Panc1 (cell line): ENCODE measurements around the gene TMEM108. TPM values are rescaled to one million over a fixed set of nuclear protein-coding genes. Genes with fewer than 3 reads are reported as not detected.
"Not testable (repeated sequence)": the region's sequence is repeated elsewhere in the genome, so short reads cannot be mapped to it uniquely, and the experiment has no call there.

Source experiments
- ATAC-seq: fragments of 200-7000 bp; cut with Tn5 transposase; 2 replicates; pipeline ENCODE4 v1.9.1; 2020; ENCODE audit warnings: mild to moderate bottlenecking, moderate library complexity
- BruUV-seq: library from RNA; stranded (reverse); fragments of 400-500 nt; replicated peaks from 2 replicates; lab custom pipeline; 2021; lab: Mats Ljungman, UMichigan
- CTCF ChIA-PET: fragments of 300-600 bp; sonication (Branson Sonifier 250); formaldehyde crosslinking; loops from one replicate; lab custom pipeline; 2022; ENCODE audit warnings: antibody characterized with exemption; lab: Charles Lee
- POLR2A ChIA-PET: fragments of 300-600 bp; sonication (Branson Sonifier 250); formaldehyde crosslinking; loops from one replicate; lab custom pipeline; 2022; ENCODE audit warnings: antibody characterized with exemption; lab: Charles Lee
- DNase-seq: peaks from one replicate; pipeline ENCODE4 v3.0.0-alpha.2; 2010; ENCODE audit warnings: low read depth, low spot score
- H3K27ac ChIP-seq: 2 replicates; pipeline ENCODE4 v1.5.1; 2011; ENCODE audit warnings: mild to moderate bottlenecking, low read length, inconsistent platforms
- H3K27me3 ChIP-seq: fragments of 200-500 bp; sonication (Bioruptor generic); 2 replicates; pipeline ENCODE4 v1.6.0; 2014; ENCODE audit warnings: low read length, inconsistent platforms; ENCODE audit not compliant: control insufficient read depth, insufficient read depth
- H3K36me3 ChIP-seq: fragments of 200-500 bp; sonication (Bioruptor generic); 2 replicates; pipeline ENCODE4 v1.5.1; 2014; ENCODE audit warnings: inconsistent platforms, mild to moderate bottlenecking, low read length, moderate library complexity; ENCODE audit not compliant: control insufficient read depth, insufficient read depth
- H3K4me1 ChIP-seq: 2 replicates; pipeline ENCODE4 v1.5.1; 2011; ENCODE audit warnings: inconsistent platforms, mild to moderate bottlenecking, low read length, moderate library complexity; ENCODE audit not compliant: control insufficient read depth, insufficient read depth
- H3K4me3 ChIP-seq, 2 experiments: 2 replicates each; pipeline ENCODE4 v1.5.1; 2011 to 2012; ENCODE audit warnings: low read depth in 2 of 2, low read length in 2 of 2, mild to moderate bottlenecking in 2 of 2, inconsistent platforms in 1 of 2, moderate library complexity in 1 of 2
- H3K9me3 ChIP-seq: fragments of 200-500 bp; sonication (Bioruptor generic); 2 replicates; pipeline ENCODE4 v1.5.1; 2014; ENCODE audit warnings: low read depth, mild to moderate bottlenecking, inconsistent platforms, low read length, moderate library complexity; ENCODE audit not compliant: control insufficient read depth, insufficient read depth
- POLR2AphosphoS5 ChIP-seq: IDR thresholded peaks from 2 replicates; pipeline ENCODE4 v1.6.1; 2012; ENCODE audit warnings: mild to moderate bottlenecking, low read depth, low read length, moderate library complexity
- SIN3A ChIP-seq: IDR thresholded peaks from 2 replicates; pipeline ENCODE4 v1.6.1; 2012; ENCODE audit warnings: low read depth, mild to moderate bottlenecking, low read length, moderate library complexity, borderline replicate concordance; ENCODE audit not compliant: insufficient read depth
- TCF7L2 ChIP-seq: IDR thresholded peaks from 2 replicates; pipeline ENCODE4 v1.6.1; 2011; ENCODE audit warnings: mild to moderate bottlenecking, low read depth, low read length, inconsistent platforms
- in situ Hi-C: cut with HindIII; loops from 2 replicates; pipeline ENCODE4 v1.10.0; 2016; ENCODE audit warnings: low sequenced_read_pairs, low pct_unique_long_range_greater_than_20kb
- intact Hi-C: fragments of 100-400 bp; cut with micrococcal nuclease; formaldehyde crosslinking; loops from one replicate; pipeline ENCODE4 v1.10.0; 2022; ENCODE audit not compliant: unreplicated experiment
- total RNA-seq: library from RNA; stranded (reverse); gene quantifications from one replicate; pipeline ENCODE4 v1.2.1, GENCODE V29; 2021; ENCODE audit not compliant: unreplicated experiment
- TF ChIP-seq, protein P1 (sequence below): fragments of 450-650 bp; IDR thresholded peaks from 2 replicates; pipeline ENCODE4 v1.5.1; 2017; ENCODE audit warnings: mild to moderate bottlenecking
- TF ChIP-seq, protein P2 (sequence below), 2 experiments: IDR thresholded peaks; 2 replicates each; pipeline ENCODE4 v1.6.1; 2011 to 2012; ENCODE audit warnings: low read depth in 2 of 2, control low read depth in 1 of 2, low read length in 1 of 2, mild to moderate bottlenecking in 1 of 2, moderate library complexity in 1 of 2; ENCODE audit not compliant: insufficient read depth in 1 of 2

The TMEM108 gene
- total RNA-seq, 1 experiment from 2014 or later = 0.41 TPM

DNA sequence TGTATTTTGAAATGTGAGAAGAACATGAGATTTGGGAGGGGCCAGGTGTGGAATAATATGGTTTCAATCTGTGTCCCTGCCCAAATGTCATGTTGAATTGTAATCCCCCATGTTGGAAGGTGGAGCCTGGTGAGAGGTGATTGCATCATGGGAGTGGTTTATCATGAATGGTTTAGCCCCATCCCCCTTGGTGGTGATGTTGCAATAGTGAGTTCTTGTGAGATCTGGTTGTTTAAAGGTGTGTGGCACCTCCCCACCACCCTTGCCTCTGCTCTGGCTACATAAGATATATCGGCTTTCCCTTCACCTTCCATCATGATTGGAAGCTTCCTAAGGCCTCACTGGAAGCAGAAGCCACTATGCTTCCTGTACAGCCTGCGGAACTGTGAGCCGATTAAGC lies 23.9 kb upstream of the TMEM108 start:
- intact Hi-C loops (no loop called here), in situ Hi-C loops (no loop called here)
- Histone ChIP-seq H3K27me3 (no peaks in the 10 kb centered on the region), H3K4me1 (no peaks in the 10 kb centered on the region), H3K4me3 (no peak overlapping the region), H3K36me3 (no peaks in the 10 kb centered on the region), H3K27ac (no peak overlapping the region), H3K9me3 (no peaks in the 10 kb centered on the region)
- POLR2A ChIA-PET = no interaction called here
- TF ChIP-seq SIN3A (no peak), POLR2AphosphoS5 (no peak), TCF7L2 (no peak)
- TF ChIP-seq, protein P1, sequence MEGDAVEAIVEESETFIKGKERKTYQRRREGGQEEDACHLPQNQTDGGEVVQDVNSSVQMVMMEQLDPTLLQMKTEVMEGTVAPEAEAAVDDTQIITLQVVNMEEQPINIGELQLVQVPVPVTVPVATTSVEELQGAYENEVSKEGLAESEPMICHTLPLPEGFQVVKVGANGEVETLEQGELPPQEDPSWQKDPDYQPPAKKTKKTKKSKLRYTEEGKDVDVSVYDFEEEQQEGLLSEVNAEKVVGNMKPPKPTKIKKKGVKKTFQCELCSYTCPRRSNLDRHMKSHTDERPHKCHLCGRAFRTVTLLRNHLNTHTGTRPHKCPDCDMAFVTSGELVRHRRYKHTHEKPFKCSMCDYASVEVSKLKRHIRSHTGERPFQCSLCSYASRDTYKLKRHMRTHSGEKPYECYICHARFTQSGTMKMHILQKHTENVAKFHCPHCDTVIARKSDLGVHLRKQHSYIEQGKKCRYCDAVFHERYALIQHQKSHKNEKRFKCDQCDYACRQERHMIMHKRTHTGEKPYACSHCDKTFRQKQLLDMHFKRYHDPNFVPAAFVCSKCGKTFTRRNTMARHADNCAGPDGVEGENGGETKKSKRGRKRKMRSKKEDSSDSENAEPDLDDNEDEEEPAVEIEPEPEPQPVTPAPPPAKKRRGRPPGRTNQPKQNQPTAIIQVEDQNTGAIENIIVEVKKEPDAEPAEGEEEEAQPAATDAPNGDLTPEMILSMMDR = no peak
- TF ChIP-seq, protein P2, sequence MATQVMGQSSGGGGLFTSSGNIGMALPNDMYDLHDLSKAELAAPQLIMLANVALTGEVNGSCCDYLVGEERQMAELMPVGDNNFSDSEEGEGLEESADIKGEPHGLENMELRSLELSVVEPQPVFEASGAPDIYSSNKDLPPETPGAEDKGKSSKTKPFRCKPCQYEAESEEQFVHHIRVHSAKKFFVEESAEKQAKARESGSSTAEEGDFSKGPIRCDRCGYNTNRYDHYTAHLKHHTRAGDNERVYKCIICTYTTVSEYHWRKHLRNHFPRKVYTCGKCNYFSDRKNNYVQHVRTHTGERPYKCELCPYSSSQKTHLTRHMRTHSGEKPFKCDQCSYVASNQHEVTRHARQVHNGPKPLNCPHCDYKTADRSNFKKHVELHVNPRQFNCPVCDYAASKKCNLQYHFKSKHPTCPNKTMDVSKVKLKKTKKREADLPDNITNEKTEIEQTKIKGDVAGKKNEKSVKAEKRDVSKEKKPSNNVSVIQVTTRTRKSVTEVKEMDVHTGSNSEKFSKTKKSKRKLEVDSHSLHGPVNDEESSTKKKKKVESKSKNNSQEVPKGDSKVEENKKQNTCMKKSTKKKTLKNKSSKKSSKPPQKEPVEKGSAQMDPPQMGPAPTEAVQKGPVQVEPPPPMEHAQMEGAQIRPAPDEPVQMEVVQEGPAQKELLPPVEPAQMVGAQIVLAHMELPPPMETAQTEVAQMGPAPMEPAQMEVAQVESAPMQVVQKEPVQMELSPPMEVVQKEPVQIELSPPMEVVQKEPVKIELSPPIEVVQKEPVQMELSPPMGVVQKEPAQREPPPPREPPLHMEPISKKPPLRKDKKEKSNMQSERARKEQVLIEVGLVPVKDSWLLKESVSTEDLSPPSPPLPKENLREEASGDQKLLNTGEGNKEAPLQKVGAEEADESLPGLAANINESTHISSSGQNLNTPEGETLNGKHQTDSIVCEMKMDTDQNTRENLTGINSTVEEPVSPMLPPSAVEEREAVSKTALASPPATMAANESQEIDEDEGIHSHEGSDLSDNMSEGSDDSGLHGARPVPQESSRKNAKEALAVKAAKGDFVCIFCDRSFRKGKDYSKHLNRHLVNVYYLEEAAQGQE (IDR thresholded peaks at IDR 0.05; ENCODE audit: insufficient read depth in 1 of 2, low read depth in 2 of 2, low read length in 1 of 2) = no peak
- DNase-seq (no peak), ATAC-seq (no peak)
- BruUV-seq = no TSS peak
- CTCF ChIA-PET = no interaction called here

DNA sequence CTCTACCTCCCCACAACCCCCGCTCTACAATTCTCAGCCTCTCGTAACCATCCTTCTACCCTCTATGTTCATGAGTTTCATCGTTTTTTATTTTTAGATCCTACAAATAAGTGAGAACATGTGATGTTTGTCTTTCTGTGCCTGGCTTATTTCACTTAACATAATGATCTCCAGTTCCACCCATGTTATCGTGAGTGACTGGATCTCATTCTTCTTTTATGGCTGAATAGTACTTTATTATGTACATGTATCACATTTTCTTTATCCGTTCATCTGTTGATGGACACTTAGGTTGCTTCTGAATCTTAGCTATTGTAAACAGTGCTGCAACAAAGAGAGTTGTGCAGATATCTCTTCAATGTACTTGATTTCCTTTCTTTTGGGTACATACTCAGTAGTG lies 22.6 kb upstream of the TMEM108 start:
- CTCF ChIA-PET, H3K9me3 ChIP-seq, in situ Hi-C loops, H3K27me3 ChIP-seq, intact Hi-C loops, H3K27ac ChIP-seq, POLR2A ChIA-PET, H3K4me3 ChIP-seq, ATAC-seq, DNase-seq, H3K4me1 ChIP-seq, BruUV-seq, H3K36me3 ChIP-seq: not testable (repeated sequence)

DNA sequence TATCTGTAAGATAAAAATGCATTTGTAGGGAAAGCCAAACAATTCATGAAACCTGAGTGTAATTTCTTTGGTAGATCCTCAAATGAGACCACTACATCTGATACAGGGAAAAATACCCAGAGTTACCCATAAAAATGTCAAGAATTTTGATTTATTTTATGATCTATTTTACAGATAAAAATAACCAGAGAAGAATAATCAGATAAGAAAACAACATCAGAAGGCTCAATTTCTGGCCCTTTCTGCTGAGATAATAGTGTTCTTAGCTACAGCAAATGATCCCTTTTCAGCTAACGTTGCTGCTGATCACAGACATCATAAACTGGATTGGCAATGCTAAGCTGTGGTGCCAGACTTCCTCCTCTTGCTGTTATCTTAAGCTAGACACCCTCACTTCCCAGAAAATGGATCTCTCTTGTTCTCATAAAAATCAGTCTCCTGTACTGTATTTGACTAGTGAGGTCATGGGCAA lies 21.3 kb upstream of the TMEM108 start:
- no peaks in the 10 kb centered on the region for H3K9me3 ChIP-seq
- DNase-seq = no peak
- H3K27ac ChIP-seq = no peak overlapping the region
- ChIA-PET CTCF (no interaction called here), POLR2A (no interaction called here)
- in situ Hi-C loops = no loop called here
- H3K4me1 ChIP-seq = no peaks in the 10 kb centered on the region
- H3K27me3 ChIP-seq = no peaks in the 10 kb centered on the region
- TF ChIP-seq, protein P2 (IDR thresholded peaks at IDR 0.05; ENCODE audit: insufficient read depth in 1 of 2, low read depth in 2 of 2, low read length in 1 of 2) = no peak
- TF ChIP-seq SIN3A (no peak), TCF7L2 (no peak), POLR2AphosphoS5 (no peak)
- TF ChIP-seq, protein P1 = no peak
- BruUV-seq = no TSS peak
- ATAC-seq = no peak
- no peaks in the 10 kb centered on the region for H3K36me3 ChIP-seq
- H3K4me3 ChIP-seq = no peak overlapping the region
- intact Hi-C loops = no loop called here
